GM18511 (cell line): ENCODE data around the gene SLC4A7.
"Not testable (repeated sequence)": the region's sequence is repeated elsewhere in the genome, so short reads cannot be mapped to it uniquely, and the experiment has no call there.

Experiments used
- ATAC-seq: cut with Tn5 transposase; IDR thresholded peaks from one replicate; pipeline ENCODE4 v1.9.1; 2021; ENCODE audit warnings: mild to moderate bottlenecking, moderate library complexity; ENCODE audit not compliant: unreplicated experiment

The SLC4A7 gene

GRCh38 chr3:27488821-27489220 lies 4.6 kb upstream of the SLC4A7 start:
- ATAC-seq, result no peak

- ATAC-seq, result no peak
These were observed 3.2 kb upstream of the SLC4A7 start for GRCh38 chr3:27487383-27487782.

- ATAC-seq, result no peak
These were observed 2.2 kb upstream of the SLC4A7 start for GRCh38 chr3:27486336-27486735.

- no peak for ATAC-seq
These were observed 1.7 kb upstream of the SLC4A7 start for GRCh38 chr3:27485866-27486265.

- ATAC-seq, result peak; percentile 26
These were observed 818 bp downstream of the SLC4A7 start for GRCh38 chr3:27483117-27484014.

GRCh38 chr3:27479806-27480543 lies 4.2 kb downstream of the SLC4A7 start:
- no peak for ATAC-seq

- no peak for ATAC-seq
These were observed 12.1 kb downstream of the SLC4A7 start for GRCh38 chr3:27471923-27472550.

GRCh38 chr3:27468283-27468886 lies 15.8 kb downstream of the SLC4A7 start:
- ATAC-seq, result no peak

- ATAC-seq, result peak; percentile 91
These were observed 16.6 kb downstream of the SLC4A7 start for GRCh38 chr3:27467545-27467944.

- ATAC-seq, result no peak
These were observed 19.5 kb downstream of the SLC4A7 start for GRCh38 chr3:27464646-27465045.

- ATAC-seq, result no peak
These were observed 22.0 kb downstream of the SLC4A7 start for GRCh38 chr3:27462228-27462627.

- no peak for ATAC-seq
These were observed 25.3 kb downstream of the SLC4A7 start for GRCh38 chr3:27458929-27459328.

GRCh38 chr3:27456554-27456953 lies 27.6 kb downstream of the SLC4A7 start:
- no peak for ATAC-seq

- peak; percentile 82 for ATAC-seq
These were observed 29.3 kb downstream of the SLC4A7 start for GRCh38 chr3:27454914-27455313.

GRCh38 chr3:27454461-27454860 lies 29.7 kb downstream of the SLC4A7 start:
- no peak for ATAC-seq

- no peak for ATAC-seq
These were observed 31.7 kb downstream of the SLC4A7 start for GRCh38 chr3:27452368-27453090.

- ATAC-seq, result no peak
These were observed 32.3 kb downstream of the SLC4A7 start for GRCh38 chr3:27451842-27452241.

GRCh38 chr3:27451251-27451650 lies 32.9 kb downstream of the SLC4A7 start:
- no peak for ATAC-seq

GRCh38 chr3:27449530-27450150 lies 34.5 kb downstream of the SLC4A7 start:
- no peak for ATAC-seq

- ATAC-seq, result not testable (repeated sequence)
These were observed 41.2 kb downstream of the SLC4A7 start for GRCh38 chr3:27442995-27443394.
